Upper lobe of left lung (tissue), 4 donors: ENCODE measurements around the gene INKA2.

Source experiments
- CTCF ChIP-seq, 6 experiments: fragments of 450-650 bp in 4 of 6; fragments of 200-600 bp in 2 of 6; sonication (generic) in 2 of 6; IDR thresholded peaks; one replicate each; pipeline ENCODE4 v1.5.1; 2016 to 2019; ENCODE audit warnings: antibody characterized with exemption in 6 of 6
- POLR2A ChIP-seq, 4 donors: fragments of 450-650 bp; IDR thresholded peaks; one replicate each; pipeline ENCODE4 v1.5.1; 2016 to 2017; ENCODE audit warnings: antibody characterized with exemption in 4 of 4, mild to moderate bottlenecking in 2 of 4

- TF ChIP-seq CTCF (IDR thresholded peaks at IDR 0.05) = no peak
- TF ChIP-seq POLR2A (IDR thresholded peaks at IDR 0.05) = no peak
These were observed 950 bp upstream of the INKA2 start for GRCh38 chr1:111739925-111740765.
